GM18517 (cell line): Measurements from ENCODE around the gene DHX32.
"Not testable (repeated sequence)": the region's sequence is repeated elsewhere in the genome, so short reads cannot be mapped to it uniquely, and the experiment has no call there.

Experiments used
- ATAC-seq: cut with Tn5 transposase; IDR thresholded peaks from one replicate; pipeline ENCODE4 v1.9.1; 2021; ENCODE audit warnings: mild to moderate bottlenecking, moderate library complexity; ENCODE audit not compliant: unreplicated experiment

The DHX32 gene

GRCh38 chr10:125896088-125896934 is 15.2 kb upstream of the DHX32 start, which contains the start of gene FANK1:
Gene FANK1, plus strand, starts transcription at chr10:125896564. Its CDS starts 79 bp downstream, at chr10:125896643.
- peak; percentile 80 for ATAC-seq

DNA sequence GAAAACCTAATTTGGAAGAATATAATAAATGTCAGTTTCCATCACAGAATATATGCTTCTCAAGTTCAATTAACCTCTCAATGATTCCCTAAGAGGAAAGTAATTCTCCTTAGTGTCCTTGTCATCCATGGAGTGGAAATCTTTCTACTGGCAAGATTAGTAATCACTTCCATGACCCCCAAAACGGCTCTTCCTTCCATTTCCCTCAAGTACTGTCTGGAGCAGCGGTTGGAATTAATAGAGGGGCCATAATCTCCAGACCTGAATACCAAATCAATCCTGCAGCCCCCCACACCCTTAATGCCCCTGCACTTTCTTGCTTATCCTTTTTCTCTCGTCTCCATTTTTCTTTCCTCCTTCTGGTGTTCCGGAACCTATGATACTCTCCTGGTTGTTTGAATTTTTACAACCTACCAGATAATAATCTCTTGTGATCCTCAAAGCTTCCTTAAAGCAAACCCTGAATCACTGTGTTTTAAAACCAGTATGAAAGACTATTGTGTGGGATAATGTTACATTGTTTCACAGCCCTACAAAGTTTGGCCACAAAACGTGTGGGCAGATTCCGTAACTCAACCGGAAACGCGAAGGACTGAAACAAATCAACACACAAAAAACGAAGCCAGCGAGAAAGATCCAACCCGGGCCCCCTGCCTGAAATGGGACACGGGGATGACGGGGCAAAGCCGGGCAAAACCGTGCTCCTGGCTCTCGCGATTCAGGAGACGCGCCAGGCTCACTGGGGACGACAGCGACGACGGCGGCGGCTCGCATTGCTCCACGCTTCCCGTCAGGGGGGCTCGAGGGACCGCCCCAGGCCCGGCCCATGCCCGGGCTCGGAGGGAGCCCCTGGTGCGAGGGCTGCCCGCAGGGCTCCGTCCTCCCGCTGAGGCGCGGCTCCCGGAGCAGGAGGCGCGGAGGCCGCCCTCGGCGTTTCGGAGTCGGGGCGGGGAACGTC is 14.3 kb upstream of the DHX32 start:
- ATAC-seq = peak; percentile 42

DNA sequence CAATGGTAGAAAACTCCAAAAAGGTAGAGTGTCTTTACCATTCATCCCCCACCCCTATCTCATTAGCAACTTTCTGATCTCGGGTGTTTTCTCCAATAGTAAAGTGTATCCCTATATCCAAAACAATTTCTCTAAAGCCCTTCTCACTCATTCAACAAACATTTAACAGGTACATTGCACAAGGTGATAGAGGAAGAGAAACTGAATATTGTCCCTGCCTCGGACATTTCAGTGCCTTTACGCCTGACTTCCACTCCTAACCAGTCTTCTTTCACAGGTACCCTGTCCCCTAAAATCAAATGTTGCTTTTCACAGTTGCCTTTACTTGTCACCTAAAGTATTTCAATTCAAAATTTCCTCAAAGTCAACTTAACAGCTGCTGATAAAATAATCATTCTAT is 13.1 kb upstream of the DHX32 start:
- ATAC-seq = not testable (repeated sequence)

DNA sequence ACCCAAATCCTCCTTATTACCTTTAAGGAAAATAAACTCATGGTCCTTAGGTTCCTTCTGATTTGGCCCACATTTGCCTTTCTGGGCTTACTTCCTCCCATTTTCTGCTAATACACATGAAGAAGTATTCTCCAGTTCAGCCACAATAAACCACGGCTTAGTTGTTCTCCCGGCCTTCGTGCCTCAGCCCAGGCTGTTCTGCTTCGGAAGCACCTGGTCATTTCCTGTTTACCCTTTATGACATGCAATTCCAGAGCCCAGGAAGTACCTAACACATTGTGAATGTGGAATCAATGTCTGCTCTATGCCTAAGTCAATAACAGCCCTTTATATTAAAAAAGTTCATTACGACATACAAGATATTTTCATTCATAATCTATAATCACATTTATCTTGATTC is 11.3 kb upstream of the DHX32 start:
- ATAC-seq = not testable (repeated sequence)

- ATAC-seq = not testable (repeated sequence)
These were observed 8.3 kb upstream of the DHX32 start for GRCh38 chr10:125889441-125889840.

DNA sequence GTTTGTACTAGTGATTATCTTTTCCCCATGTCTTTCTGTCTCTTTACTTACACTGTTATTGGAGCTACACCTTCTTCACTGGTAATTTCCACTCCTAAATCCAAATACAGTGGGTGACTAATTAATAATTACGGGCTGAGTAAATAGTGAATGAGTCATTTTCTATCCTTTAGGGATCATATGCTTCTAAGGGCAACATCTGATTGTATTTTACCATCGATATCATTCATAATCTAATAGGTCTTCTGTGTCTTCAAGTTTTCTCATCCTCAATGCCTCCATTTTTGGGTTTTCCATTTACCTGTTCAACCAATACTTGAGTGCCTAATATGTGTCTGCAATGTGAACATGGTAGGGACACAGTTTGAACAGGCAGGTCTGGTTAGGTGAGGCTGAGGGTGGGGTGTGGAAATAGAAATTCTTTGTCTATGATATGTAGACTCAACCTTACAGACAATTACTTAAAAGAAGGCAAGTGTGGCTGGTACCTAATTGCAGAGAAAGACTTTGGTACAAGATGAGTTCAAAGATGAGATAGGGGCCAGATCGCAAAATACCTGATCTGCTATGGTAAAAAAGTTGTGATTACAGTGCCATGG is 5.9 kb upstream of the DHX32 start:
- ATAC-seq = no peak

- ATAC-seq = no peak
These were observed 2.1 kb upstream of the DHX32 start for GRCh38 chr10:125883211-125883610.

- no peak for ATAC-seq
These were observed 1.5 kb upstream of the DHX32 start for GRCh38 chr10:125882596-125882995.

- no peak for ATAC-seq
These were observed 373 bp downstream of the DHX32 start for GRCh38 chr10:125880719-125881118.

- ATAC-seq = no peak
These were observed 1.9 kb downstream of the DHX32 start for GRCh38 chr10:125878957-125879835.

DNA sequence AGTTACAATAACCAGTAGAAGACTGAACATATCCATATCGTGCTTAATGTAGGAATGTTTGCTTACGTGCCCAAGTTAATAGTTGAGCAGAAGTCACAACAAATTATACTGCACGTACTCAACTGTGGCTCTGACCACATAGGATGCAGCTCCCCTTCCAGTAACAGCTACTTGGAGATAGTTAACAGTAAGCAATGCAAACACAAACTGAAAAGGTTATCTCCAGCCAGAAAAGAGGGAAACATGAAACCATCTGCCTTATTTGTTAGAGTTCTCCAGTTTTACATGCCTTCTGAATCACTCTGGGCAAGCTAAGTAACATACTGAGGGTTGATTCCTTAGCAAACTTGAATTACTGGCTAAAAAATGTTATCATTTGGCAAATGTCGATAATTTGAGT is 9.8 kb downstream of the DHX32 start:
- ATAC-seq = no peak

DNA sequence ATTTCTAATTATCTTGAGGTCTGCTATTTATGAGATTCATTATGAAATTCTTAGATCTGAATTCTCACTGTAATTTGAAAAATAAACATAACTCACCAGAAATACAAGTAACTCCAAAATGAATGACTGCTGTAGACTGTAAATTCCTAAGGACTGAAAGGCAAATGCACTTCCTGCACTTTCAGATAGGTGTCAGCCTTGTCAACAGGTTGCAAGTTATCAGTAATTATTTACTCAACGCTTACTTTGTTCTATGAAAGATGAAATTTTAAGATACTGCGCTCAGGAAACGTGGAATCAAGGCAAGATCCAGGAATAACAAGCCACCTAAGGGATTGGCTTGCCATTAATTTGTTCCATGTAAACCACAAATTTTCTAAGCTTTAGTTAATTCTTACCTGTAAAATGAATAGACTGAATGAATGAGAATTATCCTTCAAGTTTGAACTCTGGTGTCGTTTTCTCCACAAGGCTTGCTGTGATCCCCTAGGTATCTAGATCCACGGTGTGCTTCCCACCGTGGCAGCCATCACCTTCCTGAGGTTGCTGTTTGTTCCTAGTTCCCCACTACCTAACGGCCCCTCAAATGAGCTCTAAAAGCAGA is 12.6 kb downstream of the DHX32 start:
- ATAC-seq = peak; percentile 64

DNA sequence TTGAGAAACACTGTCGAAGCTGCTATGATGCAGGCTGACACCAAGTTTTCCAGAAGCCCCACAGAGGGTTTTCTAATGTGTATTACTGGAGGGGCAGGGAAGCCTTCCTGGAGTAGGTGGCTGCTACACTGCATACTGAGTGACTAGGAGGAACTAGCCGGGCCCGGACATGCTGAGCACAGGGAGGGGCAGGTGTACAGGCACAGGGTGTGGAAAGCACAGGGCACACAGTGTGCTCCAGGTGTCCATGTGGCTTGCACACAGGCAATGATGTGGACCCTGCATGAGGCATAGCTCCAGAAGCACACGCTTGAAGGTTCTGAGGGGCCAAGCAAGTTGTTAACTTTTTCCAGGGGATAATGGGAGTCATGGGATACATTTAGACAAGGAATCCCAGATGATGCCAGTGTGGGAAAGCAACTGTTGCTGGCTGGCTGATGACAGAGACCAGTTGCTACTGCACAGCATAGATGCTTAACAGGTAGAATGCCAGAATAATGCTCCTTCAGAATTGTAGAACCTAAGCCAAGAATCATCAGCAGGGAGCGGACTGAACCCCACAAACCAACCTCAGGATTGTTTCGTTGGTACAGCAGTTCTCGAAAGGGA is 14.6 kb downstream of the DHX32 start:
- ATAC-seq = no peak

DNA sequence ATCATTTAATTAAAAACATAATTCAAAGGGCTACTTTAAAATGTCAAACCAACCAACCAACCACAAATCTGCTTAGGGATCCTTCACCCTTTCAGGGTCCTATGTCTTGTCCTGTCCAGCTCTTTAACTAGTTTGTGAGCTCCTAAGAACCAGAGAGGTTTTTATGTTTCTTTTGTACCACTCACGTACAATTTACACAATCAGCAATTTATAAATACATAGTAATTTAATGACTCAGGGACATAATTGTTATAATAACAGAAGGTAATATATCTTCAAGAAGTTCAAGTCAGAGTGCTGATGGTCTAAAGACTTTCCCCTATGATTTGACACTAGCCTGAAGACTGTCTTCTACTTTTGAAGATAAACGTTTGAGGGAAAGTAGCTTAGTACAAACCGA is 16.0 kb downstream of the DHX32 start:
- no peak for ATAC-seq

- ATAC-seq = no peak
These were observed 21.8 kb downstream of the DHX32 start for GRCh38 chr10:125859128-125859817.

DNA sequence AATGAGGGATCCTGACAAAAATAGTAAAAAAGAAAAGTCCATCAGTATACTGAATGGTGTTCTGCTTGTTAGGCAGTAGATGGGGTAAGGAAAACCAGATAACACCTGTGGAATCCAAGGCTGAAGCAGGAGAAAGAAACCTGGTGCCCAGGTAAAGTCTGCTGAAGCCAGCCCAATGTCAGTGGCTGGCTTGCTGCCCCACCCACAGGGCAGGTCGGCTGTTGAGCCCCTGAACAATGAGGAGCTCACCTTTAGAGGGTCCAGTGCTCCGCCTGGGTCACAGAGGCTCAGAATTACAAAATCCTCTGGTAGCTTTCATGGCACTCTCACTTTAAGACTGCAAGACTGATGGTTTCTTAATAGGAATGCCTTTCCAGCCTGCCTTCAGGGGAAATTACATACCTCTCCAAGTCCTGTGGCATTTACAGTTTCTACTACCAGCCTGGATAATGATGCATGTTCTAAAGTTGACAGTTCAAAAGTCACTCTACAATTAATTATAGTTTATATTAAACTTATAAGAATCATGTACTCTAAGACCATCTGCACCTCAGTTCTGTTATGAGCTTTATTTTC is 23.8 kb downstream of the DHX32 start:
- ATAC-seq = no peak

DNA sequence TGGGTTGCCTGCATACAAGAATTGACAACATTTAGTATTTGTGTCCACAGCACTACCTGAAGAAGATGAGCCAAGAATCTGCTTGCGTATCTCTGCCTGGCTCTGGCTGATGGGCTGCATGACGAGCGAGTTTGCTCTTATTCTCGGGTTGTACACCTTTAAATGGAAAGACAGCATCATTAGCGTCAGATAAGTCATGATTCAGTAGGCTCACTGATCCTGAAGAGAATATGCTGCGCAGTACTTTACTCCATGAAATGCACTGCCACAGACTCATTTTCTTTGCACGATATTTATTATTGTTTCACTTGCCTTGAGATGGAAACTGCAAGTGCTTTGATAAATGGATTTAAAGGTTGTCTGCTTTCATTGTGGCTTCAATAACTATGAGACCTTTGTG is 28.6 kb downstream of the DHX32 start:
- no peak for ATAC-seq
